Suprapubic skin (tissue), 4 donors: ENCODE measurements around the gene ALPG. TPM values are rescaled to one million over a fixed set of nuclear protein-coding genes. Genes with fewer than 3 reads are reported as not detected.

ENCODE experiments used
- DNase-seq, 2 donors: peaks; one replicate each; pipeline ENCODE4 v3.0.0-alpha.2; 2019; ENCODE audit warnings: low spot score in 2 of 2
- H3K27ac ChIP-seq: fragments of 200-600 bp; sonication (generic); one replicate; pipeline ENCODE4 v1.5.1; 2019
- H3K27me3 ChIP-seq: fragments of 200-600 bp; sonication (generic); one replicate; pipeline ENCODE4 v1.5.1; 2019
- H3K36me3 ChIP-seq: fragments of 200-600 bp; sonication (generic); one replicate; pipeline ENCODE4 v1.5.1; 2019
- H3K4me1 ChIP-seq: fragments of 200-600 bp; sonication (generic); one replicate; pipeline ENCODE4 v1.5.1; 2019
- H3K4me3 ChIP-seq: fragments of 200-600 bp; sonication (generic); one replicate; pipeline ENCODE4 v1.5.1; 2019; ENCODE audit warnings: mild to moderate bottlenecking
- H3K9me3 ChIP-seq: fragments of 200-600 bp; sonication (generic); one replicate; pipeline ENCODE4 v1.5.1; 2019
- EP300 ChIP-seq: sonication (generic); formaldehyde crosslinking; IDR thresholded peaks from one replicate; pipeline ENCODE4 v1.6.1; 2017; ENCODE audit warnings: antibody characterized with exemption
- POLR2A ChIP-seq, 2 donors: fragments of 450-650 bp; IDR thresholded peaks; one replicate each; pipeline ENCODE4 v1.6.1; 2017; ENCODE audit warnings: antibody characterized with exemption in 2 of 2, mild to moderate bottlenecking in 2 of 2, moderate library complexity in 2 of 2
- POLR2AphosphoS5 ChIP-seq, 3 donors: sonication (generic); formaldehyde crosslinking; IDR thresholded peaks; one replicate each; pipeline ENCODE4 v1.6.1; 2017; ENCODE audit warnings: antibody characterized with exemption in 3 of 3
- WGBS: methylation state at CpG from one replicate; pipeline ENCODE4 v1.1.5; 2018; 5-methylcytosine and 5-hydroxymethylcytosine counted together
- total RNA-seq, 4 donors: library from RNA; depleted of rRNA; stranded (reverse); fragments of >200 nt; gene quantifications; one replicate each; pipeline ENCODE4 v1.1.0, GENCODE V29; 2016
- TF ChIP-seq, protein P1 (sequence below), 2 donors: fragments of 200-600 bp in 1 of 2; fragments of 450-650 bp in 1 of 2; sonication (generic) in 1 of 2; IDR thresholded peaks; one replicate each; pipeline ENCODE4 v1.5.1; 2016 to 2019; ENCODE audit warnings: antibody characterized with exemption in 2 of 2, mild to moderate bottlenecking in 1 of 2, moderate library complexity in 1 of 2

ALPG gene
- total RNA-seq, 4 donors from 2014 or later = not detected

DNA sequence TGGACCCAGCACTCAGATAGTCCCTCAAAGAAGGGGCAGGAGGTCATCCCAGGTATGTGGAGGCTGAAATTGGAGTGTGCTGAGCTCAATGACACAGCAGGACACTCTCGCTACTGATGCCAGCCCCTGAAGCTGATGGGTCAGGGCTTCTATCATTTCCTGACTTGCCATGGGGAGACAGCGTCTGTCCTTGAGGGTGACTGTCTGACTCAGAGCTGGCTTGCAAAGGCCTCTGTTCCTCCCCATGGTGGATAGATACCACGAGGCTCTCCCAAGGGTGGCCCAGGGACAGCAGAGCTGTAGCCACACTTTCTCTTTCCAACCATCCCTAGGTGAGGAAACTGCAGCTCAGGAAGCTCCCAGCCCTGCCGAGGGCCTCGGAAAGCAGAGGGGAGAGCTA, 10.8 kb downstream of the ALPG start:
- no peaks in the 10 kb centered on the region for H3K9me3 ChIP-seq
- no peak for DNase-seq
- H3K27me3 ChIP-seq = peaks cover 96% of the 10 kb centered on the region
- H3K27ac ChIP-seq = no peak overlapping the region
- TF ChIP-seq, protein P1, sequence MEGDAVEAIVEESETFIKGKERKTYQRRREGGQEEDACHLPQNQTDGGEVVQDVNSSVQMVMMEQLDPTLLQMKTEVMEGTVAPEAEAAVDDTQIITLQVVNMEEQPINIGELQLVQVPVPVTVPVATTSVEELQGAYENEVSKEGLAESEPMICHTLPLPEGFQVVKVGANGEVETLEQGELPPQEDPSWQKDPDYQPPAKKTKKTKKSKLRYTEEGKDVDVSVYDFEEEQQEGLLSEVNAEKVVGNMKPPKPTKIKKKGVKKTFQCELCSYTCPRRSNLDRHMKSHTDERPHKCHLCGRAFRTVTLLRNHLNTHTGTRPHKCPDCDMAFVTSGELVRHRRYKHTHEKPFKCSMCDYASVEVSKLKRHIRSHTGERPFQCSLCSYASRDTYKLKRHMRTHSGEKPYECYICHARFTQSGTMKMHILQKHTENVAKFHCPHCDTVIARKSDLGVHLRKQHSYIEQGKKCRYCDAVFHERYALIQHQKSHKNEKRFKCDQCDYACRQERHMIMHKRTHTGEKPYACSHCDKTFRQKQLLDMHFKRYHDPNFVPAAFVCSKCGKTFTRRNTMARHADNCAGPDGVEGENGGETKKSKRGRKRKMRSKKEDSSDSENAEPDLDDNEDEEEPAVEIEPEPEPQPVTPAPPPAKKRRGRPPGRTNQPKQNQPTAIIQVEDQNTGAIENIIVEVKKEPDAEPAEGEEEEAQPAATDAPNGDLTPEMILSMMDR (IDR thresholded peaks at IDR 0.05) = no peak
- TF ChIP-seq POLR2AphosphoS5 (IDR thresholded peaks at IDR 0.05) (no peak), POLR2A (IDR thresholded peaks at IDR 0.05) (no peak), EP300 (no peak)
- WGBS = 67% methylated on average over 3 of the region's 5 CpGs
- H3K4me1 ChIP-seq = peaks cover 30% of the 10 kb centered on the region
- no peak overlapping the region for H3K4me3 ChIP-seq
- no peaks in the 10 kb centered on the region for H3K36me3 ChIP-seq

DNA sequence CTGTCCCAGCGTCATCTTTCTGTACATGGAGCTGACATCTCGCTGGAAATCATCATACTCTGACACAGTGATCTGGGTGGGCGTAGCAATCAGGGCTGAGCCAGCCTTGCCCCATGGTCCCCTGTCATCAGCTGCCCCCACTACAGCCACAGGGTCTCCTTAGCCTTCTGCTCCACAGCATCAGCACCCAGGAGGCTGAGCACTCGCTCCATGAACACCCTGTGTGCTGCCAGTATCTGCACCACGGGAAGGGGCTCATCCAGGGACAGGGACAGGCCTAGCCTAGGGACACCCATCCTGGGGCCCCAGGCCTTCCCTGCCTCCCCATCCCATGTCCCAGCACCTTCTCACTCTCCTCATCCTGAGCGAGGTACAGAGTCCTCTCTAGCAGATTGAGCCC, 11.4 kb downstream of the ALPG start:
- no peak overlapping the region for H3K4me3 ChIP-seq
- no peak overlapping the region for H3K27ac ChIP-seq
- H3K9me3 ChIP-seq = no peaks in the 10 kb centered on the region
- no peaks in the 10 kb centered on the region for H3K36me3 ChIP-seq
- DNase-seq = peak in 1 of 2 donors; percentile 45
- TF ChIP-seq EP300 (no peak), POLR2A (IDR thresholded peaks at IDR 0.05) (no peak), POLR2AphosphoS5 (IDR thresholded peaks at IDR 0.05) (no peak)
- TF ChIP-seq, protein P1 (IDR thresholded peaks at IDR 0.05) = no peak
- 76% methylated on average over 3 of the region's 6 CpGs for WGBS
- peaks cover 95% of the 10 kb centered on the region for H3K27me3 ChIP-seq
- peaks cover 30% of the 10 kb centered on the region for H3K4me1 ChIP-seq

DNA sequence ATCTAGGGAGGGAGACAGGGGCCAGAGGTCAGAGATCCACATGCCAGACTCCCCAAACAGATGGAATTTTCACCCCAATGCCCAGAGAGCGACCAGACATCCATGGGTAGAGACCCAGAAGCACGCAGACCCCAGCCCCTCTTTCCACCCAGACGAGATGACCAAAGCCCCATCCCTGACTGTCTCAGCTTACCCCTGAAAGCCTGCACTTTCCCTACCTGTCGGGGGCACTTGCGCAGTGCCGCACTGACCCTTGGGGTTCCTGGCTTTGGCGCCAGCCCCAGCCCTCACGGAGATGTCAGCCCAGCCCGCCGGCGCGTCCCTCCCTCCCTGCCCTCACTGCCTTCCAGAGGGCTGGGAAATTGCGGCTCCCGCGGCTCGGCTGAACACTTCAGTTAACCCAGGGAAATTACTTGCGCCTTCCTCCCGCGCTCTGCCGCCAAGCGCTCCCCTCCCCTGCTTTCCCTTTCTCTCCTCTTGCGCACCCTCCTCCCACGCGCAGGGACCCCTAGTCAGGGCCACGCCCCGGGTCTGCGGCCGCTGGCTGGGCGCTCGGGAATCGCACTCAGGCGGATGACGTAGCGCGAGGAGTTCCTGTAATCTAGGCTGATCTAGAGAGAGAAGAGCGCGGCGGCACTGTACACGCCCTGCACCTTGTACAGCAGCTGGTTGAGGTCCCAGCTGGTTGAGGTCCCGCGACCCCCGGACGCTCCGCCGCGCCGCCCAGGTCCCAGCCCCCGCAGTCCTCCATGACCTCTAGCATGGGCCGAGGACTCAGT, 12.0 kb downstream of the ALPG start:
- whole genome bisulfite sequencing = 1% methylated on average over 24 of the region's 49 CpGs
- peak in 1 of 2 donors; percentile 74 for DNase-seq
- Histone ChIP-seq H3K4me1 (peaks cover 30% of the 10 kb centered on the region), H3K9me3 (no peaks in the 10 kb centered on the region), H3K4me3 (peak overlapping the region; percentile 33), H3K27me3 (peaks cover 97% of the 10 kb centered on the region), H3K36me3 (no peaks in the 10 kb centered on the region), H3K27ac (no peak overlapping the region)
- no peak for TF ChIP-seq EP300
- no peak for TF ChIP-seq POLR2A (IDR thresholded peaks at IDR 0.05)
- TF ChIP-seq, protein P1 (IDR thresholded peaks at IDR 0.05) = no peak
- TF ChIP-seq POLR2AphosphoS5 (IDR thresholded peaks at IDR 0.05) = no peak

DNA sequence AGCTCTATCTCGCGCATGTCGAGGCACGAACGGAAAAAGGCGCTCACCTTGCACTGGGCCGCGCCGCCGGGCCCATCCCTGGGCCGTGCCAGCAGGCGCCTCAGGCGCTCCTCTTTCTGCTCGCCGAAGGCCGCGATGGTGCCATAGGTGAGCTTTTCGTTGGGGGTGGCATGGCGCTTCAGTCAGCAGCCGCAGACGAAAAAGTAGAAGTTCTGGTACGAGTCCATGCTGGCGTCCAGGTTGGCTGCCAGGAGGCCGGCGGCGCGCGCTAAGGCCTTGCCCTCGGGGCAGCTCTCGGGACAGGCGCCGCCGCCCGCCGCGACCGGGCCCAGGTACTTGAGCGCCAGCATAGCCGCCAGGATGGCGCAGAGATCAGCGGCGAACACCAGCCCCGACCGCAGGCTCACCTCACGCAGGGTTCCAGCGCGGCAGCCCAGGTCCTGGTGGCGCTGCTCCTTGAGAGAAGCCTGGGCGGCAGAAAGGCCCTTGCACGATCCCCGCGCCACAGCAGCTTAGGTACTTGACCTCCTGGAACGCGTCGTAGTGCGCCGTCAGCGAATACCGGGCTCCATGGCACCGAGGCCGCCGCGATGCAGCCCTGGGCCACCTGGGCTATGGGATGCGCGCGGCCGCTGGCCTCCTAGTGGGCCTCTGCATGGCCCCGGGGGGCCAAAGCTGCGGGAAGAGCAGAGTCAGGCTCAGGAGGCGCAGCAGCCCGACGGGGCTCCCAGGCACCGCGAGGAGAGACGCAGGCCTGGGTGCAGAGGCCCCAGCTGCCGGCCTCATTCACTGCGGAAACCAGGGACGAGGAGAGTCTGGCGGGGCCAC, 12.8 kb downstream of the ALPG start:
- 1% methylated on average over 33 of the region's 79 CpGs for WGBS
- H3K36me3 ChIP-seq = no peaks in the 10 kb centered on the region
- H3K4me1 ChIP-seq = peaks cover 30% of the 10 kb centered on the region
- peaks cover 97% of the 10 kb centered on the region for H3K27me3 ChIP-seq
- no peak overlapping the region for H3K27ac ChIP-seq
- peak in 1 of 2 donors; percentile 76 for DNase-seq
- H3K4me3 ChIP-seq = peak overlapping the region; percentile 33
- TF ChIP-seq, protein P1 (IDR thresholded peaks at IDR 0.05) = no peak
- TF ChIP-seq POLR2A (IDR thresholded peaks at IDR 0.05) (no peak), POLR2AphosphoS5 (IDR thresholded peaks at IDR 0.05) (no peak), EP300 (no peak)
- H3K9me3 ChIP-seq = no peaks in the 10 kb centered on the region

DNA sequence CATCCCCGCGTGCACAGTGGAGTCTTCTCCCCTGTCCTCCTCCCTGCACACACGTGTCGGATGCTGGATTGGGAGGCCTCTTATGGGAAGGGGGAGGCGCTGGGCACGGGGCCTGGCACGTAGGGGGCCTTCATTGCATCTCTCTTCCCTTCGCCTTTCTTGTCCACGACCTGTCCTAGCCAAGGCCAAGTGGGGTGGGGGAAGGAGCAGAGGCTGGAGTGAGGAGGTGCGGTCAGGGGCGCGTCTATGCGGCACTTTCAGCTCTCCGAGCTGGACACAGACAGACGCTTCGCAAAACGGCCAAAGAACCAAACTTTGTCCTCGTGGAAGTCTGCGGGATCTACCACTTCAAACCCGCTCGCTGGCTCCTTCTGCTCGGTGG, 13.4 kb downstream of the ALPG start:
- H3K4me1 ChIP-seq = peaks cover 30% of the 10 kb centered on the region
- no CpG with 5 or more reads among the region's 22 CpGs for WGBS
- peaks cover 92% of the 10 kb centered on the region for H3K27me3 ChIP-seq
- H3K27ac ChIP-seq = no peak overlapping the region
- DNase-seq = no peak
- no peaks in the 10 kb centered on the region for H3K36me3 ChIP-seq
- TF ChIP-seq POLR2A (IDR thresholded peaks at IDR 0.05) (no peak), EP300 (no peak), POLR2AphosphoS5 (IDR thresholded peaks at IDR 0.05) (no peak)
- TF ChIP-seq, protein P1 (IDR thresholded peaks at IDR 0.05) = no peak
- no peaks in the 10 kb centered on the region for H3K9me3 ChIP-seq
- H3K4me3 ChIP-seq = peak overlapping the region; percentile 34
